HG03175 (cell line): ENCODE data around the gene ATP11B.
A peak's percentile ranks its signal among the peaks of the same experiment; 100 is the strongest.

Source experiments
- ATAC-seq: cut with Tn5 transposase; IDR thresholded peaks from one replicate; pipeline ENCODE4 v1.9.1; 2021; ENCODE audit warnings: mild to moderate bottlenecking, moderate library complexity; ENCODE audit not compliant: unreplicated experiment

ATP11B gene

GRCh38 chr3:182908471-182908870 lies 115.2 kb downstream of the ATP11B start:
- ATAC-seq: no peak

DNA sequence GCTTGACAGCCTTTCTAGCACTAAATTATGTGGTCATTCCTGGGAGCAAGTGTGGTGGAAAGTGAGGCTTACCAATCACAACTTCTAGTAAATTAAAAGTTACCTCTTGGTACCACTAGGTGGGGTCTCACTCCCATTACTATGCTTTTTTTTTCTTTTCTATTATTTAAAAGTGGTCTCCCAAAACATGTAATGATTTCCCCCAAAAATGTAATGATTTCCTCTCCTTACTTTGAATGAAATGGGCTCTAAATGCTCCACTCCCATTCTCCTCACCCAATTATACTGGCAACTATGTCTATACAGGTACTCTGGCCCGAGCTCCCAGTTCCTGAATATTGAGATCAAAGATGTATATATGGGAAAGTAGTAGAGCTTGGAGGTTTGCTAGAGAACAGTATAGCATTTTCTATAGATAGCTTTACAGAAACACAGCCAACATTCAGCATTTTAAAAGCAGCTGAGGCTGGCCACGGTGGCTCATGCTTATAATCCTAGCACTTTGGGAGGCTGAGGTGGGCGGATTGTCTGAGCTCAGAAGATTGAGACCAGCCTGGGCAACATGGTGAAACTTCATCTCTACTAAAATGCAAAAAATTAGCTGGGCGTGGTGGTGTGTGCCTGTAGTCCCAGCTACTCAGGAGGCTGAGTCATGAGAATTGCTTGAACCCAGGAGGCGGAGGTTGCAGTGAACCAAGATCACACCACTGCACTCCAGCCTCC lies 116.2 kb downstream of the ATP11B start:
- no peak for ATAC-seq

- no peak for ATAC-seq
Measured at GRCh38 chr3:182910936-182911781, 117.9 kb downstream of the ATP11B start.

GRCh38 chr3:182911782-182912111 lies 118.4 kb downstream of the ATP11B start:
- no peak for ATAC-seq

DNA sequence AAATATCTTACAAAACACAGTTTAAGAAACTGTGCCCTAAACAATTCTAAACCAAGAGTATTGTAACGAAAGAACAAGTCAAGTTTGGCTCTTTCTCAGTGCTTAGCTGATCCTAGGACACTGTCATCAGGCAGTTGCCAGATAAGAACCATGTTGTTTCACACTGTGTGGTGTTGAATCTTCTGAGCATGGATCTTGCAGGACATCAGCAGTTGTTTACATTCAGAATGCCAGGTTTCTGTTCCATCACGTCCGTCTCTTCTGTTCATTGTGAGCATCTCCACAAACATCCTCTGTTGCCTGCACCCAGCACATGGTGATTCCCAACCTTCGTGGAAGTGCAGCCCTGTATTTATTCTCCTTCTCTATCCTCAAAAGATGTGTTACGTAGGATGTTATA lies 119.2 kb downstream of the ATP11B start:
- no peak for ATAC-seq

DNA sequence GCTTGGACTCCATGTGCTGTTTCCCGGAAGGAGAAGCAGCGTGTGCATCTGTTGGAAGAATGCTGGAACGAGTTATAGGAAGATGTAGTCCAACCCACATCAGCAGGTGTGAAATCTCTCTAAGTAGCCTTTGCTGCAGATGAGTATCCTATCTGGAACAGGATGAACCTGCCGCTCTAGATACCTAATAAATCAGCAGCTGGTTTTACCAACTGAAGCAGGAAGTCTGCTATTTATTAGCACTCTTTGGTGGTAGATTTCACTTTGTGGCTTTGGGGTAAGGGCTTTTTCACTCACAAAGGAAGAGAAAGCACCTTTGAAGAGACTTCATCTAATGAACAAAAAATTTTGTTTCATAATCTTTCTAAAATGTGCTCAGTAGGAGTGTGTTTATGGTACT lies 120.6 kb downstream of the ATP11B start:
- peak; percentile 87 for ATAC-seq

DNA sequence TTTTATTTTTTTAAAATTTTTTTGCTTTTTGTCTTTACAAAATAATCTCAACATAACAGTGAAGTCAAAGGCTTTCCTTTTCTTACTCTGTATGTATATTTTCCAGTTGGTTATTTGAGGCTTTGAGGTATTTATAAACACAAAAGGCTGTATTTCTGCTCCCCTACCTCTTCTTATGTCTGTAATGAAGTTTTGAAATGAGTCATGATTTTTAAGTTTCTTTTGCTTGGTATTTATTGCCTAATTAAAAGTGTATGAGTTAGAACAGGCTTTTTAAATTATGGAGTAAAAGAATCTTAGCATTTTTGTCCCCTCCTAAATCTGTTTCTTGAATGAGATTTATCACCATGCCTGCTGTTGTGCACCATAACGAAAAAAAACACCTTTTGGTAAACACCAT lies 121.0 kb downstream of the ATP11B start:
- ATAC-seq: peak; percentile 62

- no peak for ATAC-seq
Measured at GRCh38 chr3:182917134-182917533, 123.8 kb downstream of the ATP11B start.

DNA sequence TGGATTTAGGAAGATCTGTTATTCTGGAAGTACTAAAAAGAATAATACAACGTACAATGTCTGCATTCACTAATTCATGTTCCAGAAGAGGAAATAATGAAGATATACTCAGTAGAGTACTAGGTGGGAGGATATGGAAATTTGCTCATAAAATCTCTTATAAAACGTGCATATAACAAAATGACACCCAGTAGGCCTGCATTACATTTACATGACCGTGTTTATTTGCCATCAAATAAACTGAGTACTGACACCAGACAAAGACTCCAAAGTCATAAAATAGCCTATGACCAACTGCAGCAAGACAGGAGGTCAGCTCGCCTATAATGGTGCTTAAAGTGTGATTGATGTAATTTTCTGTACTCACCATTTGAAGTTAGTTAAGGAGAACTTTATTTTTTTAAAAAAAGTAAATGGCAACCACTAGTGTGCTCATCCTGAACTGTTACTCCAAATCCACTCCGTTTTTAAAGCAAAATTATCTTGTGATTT lies 126.6 kb downstream of the ATP11B start:
- no peak for ATAC-seq

- no peak for ATAC-seq
Measured at GRCh38 chr3:182920515-182921084, 127.3 kb downstream of the ATP11B start.

DNA sequence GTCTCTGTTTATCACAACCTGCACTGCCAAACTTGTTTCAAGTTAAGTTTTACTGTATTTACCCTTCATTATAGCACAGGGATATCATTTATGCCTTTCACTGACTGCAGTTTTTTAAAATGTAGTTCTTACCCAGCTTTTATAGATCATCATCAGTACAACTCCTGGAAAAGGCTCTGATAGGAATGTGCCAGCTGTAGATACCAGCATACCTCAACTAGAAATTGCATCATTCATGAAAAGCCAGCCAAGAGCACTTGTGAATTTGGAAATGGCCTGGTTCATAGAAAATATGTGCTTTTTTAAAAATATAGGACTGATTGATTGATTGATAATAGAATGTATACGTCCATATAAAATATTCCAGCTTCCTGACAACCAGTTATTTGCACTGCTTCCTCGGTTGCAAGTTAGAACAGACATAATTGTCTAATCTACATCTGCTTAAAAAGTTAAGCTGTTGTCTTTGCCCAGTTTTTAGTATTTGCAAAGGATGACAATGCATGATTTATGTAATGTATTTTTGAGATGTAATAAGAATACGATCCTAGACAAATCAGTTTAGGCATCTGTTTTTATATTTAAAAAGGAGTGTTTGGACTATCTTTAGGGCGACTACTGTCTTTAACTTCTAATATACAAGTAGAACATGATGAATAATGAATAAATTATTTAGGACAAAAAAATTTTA lies 128.5 kb downstream of the ATP11B start:
- ATAC-seq: no peak

DNA sequence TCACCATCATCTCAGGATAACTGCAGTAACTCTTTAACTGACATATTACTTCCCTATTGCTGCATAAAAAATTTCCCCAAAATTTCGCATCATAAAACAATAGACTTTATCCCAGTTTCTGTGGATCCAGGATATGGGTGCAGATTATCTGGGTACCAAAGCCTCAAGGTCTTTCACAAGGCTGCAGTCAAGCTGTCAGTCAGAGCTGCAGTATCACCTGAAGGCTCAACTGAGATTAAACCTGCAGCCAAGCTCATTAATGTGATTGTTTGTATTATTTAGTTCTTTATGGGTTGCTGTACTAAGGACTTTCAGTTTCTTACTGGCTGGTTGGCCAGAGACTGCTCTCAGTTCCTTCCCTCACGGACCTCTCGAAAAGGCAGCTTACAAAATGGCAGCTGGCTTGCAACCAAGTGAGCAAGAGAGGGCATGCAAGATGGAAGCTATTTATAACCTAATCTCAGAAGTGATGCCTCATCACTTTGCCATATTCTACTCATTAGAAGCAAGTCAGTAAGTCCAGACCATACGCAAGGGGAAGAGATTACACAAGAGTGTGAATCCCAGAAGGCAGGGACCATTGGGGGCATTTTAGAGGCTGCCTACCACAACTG lies 132.1 kb downstream of the ATP11B start:
- peak; percentile 96 for ATAC-seq

GRCh38 chr3:182925944-182926337 lies 132.6 kb downstream of the ATP11B start:
- ATAC-seq: peak; percentile 26

GRCh38 chr3:182935803-182936202 lies 142.5 kb downstream of the ATP11B start:
- ATAC-seq: no peak

DNA sequence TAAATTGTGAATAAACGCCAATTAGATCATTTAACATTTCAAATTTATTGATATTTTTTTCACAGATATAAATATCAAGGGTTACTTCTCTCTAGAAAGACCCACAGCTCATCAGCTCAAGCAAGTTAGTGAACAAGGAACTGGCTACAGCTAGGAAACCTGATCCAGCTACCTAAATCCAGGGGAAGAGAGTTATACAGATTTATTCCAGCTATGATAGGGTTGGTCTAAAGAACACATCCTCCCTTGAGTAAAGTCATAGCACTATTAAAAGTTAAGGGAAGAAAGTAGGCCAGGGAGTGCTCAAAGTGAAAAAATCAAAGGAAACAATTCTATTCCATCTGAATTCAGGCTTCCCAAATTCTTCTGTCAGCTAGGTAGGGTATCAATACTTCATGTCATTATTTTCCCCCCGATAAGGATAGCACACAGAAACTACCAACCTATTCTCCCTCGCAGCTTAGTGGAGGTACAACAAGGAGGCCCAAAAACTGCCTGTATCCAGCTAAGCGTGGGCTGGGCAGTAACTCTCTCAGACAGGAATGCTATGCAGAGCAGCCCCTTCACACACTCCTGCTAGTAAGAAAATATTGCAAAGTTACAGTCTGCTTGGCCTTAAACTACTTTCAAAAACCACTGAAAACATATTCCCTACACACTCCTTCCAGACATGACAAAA lies 143.1 kb downstream of the ATP11B start:
- no peak for ATAC-seq

- ATAC-seq: no peak
Measured at GRCh38 chr3:182936918-182937285, 143.6 kb downstream of the ATP11B start.

- peak; percentile 98 for ATAC-seq
Measured at GRCh38 chr3:182937293-182938051, 144.2 kb downstream of the ATP11B start.

- ATAC-seq: no peak
Measured at GRCh38 chr3:182940266-182940808, 147.0 kb downstream of the ATP11B start.

DNA sequence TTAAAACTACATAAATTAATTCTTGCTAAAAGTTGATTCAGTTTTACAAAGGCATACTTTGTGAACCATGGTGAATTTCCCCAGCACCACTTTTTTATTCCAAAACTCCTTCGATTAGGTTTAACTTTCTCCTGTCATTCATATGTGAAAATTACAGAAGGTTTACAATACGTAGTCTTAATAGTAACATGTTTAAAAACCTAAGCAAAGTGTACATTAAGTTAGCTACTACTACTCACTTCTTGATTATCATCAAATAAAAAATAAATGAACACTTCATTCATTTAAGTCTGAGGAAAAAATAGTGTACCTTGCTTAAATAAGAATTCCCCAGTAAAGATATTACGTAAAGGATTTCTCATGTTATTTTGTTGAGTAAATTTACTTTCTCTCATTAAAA lies 148.4 kb downstream of the ATP11B start:
- no peak for ATAC-seq
